GM03348 (cell line): ENCODE measurements around the gene MS4A7.

Source experiments
- DNase-seq: peaks from one replicate; pipeline ENCODE4 v3.0.0; 2012; ENCODE audit warnings: low spot score

MS4A7 gene

DNA sequence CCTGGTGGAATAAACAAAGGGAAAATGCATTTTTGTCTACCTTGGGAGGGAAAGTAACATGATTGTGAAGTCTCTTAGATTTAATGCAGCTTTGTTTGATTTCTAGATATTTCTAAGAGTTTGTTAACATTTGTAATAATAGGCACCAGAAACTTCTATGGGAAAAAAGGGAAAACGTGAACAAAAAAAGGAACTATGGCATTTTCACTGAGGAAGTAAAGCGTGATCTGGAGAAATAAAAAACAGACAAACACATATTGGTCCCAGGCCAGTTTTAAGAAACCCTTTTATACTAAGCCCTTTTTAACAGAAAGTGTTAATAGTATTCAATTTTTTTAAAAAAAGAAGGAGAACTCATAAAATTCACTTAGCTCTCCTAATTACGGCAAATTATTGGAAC, 6.9 kb upstream of the MS4A7 start:
- DNase-seq: no peak

DNA sequence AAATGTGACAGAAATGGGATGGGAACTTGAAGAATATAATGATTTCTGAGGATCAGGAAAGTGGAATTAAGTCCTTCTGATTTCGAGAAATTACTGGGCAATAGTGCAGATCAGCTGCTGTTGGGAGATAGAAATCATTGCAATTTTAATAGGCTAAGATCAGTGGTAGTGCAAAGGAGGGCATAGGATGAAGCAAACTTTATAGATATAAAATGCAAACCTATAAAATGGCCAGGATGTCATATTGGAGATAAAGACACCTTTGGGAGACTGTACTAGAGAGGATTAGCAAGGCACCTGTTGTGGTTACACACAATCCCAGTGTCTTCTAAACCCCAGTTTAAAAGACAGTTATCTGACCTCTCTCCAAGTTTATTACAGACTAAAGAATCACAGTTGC, 6.5 kb upstream of the MS4A7 start:
- DNase-seq: no peak

DNA sequence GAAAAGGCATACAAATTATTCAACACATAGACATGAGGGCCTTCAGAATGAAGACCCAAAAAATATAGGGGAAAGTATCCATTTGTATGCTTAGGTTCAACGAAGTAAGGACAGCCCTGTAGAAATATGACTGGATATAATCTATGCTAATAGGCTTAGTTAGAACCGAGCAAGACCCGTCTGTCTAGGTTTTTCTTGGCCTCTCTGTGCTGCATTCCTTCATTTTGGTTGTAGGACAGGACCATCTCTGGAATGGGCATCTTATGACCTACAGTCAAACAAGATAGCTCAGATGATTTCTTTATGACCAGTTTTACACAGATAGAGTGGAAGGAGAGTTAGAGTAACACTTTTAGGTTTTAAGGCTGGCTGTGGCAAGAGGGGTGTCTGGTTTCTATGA, 5.6 kb upstream of the MS4A7 start:
- DNase-seq: no peak

DNA sequence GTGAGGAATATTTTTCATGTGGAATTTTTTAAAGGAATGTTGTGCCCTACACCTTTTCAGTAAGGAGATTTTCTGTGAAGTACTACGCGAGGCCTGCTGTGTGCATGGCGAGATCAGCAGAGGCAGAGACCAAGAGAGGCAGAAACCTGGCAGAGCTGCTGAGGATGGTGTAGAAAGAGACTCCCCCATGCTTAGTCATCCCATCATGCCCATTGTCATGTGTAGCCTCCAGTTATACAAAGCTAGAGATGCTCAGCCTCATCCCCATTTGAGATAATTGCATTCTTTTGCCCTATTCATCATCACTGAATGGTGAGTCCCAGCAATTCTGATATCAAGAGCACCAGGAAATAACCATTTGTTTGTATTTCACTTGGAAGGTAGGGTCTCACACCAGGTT, 3.0 kb upstream of the MS4A7 start:
- DNase-seq: no peak

DNA sequence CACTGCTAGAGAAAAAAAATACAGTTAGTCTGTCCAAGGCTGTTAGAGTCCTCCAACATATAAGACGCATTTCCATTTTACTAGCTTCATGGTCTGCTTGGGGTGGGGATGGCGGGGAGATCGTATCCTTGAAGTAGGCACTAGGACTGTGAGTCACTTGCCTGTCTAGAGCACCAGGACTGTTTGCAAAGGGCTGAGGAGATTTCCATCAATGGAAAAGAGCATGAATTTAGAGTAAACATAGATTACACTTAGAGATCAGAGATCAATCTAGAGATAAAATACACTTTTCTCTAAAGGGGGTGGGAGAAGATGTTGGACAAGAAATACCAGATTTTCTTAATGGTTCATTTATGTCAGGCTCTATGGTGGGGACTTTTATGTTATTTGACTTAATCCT, 1.7 kb upstream of the MS4A7 start:
- no peak for DNase-seq

DNA sequence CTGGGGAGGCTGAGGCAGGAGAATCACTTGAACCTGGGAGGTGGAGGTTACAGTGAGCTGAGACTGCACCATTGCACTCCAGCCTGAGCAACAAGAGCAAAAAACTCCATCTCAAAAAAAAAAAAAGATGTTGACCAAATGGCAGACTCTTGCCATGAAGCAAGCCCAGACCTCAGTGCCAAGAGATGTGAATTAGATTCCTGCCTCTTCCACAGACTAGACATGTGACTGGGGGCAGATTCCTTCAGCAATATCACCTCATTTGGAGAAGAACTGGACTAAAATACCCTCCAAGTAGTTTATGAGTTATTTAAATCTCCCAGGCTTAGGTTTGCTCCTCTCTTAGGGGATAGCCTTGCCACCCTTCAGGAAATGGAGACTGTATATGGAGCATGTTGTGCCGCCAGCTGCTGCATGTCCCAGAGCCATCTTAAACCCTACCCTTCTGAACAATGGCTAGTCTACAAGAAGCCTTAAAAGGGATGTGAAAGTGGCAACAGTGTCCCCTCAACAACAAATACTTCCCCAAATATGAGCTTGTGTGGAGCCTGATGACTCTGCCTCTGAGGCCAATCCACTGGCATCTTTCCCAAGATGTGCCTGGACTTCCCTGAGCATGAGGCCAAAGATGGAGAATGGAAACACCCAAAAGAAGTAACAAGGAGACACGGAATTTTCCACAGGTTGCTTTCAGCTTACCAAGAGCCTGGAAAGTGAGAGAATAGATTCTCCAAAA, 763 bp upstream of the MS4A7 start:
- no peak for DNase-seq

DNA sequence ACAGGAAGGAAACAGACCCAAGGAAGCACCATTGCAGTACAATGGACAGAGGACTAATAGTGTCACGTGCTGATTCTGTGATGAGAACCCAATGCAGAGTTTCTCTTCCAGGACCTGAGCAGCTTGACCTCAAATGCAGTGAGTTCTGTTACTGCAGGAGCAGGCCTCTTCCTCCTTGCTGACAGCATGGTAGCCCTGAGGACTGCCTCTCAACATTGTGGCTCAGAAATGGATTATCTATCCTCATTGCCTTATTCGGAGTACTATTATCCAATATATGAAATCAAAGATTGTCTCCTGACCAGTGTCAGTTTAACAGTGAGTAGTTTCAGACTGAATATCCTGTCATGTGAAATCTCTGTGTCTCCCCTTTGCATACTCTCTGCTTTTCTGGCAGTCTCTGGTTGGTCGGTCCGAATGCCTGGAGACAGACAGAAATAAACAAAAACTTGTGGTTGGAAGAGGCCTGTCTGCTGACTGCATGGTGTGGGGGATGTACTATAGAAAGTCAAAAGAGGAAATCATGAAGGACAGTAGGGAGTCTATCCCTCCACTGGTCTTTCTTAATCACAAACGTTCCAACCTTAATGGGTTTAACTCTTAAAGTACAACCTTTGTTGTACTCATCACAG, 11.1 kb downstream of the MS4A7 start:
- DNase-seq: no peak

DNA sequence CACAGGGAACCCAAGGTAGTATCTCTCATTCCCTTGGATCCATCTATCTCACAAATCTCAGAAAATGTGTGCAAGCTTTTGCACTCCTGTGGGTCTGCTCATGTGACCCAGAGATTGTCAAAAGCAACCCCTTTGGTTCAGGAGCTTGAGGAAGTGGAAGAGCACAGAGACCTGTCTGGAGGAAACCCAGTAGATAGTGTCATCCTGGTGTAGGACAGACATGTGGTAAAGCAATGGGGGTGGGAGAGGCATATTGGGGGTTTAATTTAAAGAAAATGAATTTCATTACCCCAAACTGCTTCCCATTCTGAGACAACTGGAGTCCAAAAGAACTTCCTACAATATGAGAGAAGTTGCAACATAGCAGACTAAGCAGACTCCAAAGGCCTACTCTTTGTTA, 12.1 kb downstream of the MS4A7 start:
- no peak for DNase-seq

DNA sequence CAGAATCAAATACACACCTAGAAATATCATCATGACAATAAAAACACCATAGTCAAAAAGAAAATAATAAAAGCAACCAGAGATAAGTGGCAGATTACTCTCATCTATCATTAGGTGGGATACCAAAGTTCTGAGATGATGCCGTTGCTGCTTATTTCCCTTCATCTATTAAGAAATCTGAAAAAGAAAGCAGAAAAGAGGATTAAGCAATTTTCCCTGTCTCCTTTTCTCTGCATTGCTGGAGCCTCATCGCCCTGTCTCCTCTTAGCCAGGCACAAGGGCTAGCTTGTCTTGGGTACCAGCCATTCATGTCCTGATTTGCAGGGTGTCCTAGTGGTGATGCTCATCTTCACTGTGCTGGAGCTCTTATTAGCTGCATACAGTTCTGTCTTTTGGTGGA, 14.0 kb downstream of the MS4A7 start:
- no peak for DNase-seq

DNA sequence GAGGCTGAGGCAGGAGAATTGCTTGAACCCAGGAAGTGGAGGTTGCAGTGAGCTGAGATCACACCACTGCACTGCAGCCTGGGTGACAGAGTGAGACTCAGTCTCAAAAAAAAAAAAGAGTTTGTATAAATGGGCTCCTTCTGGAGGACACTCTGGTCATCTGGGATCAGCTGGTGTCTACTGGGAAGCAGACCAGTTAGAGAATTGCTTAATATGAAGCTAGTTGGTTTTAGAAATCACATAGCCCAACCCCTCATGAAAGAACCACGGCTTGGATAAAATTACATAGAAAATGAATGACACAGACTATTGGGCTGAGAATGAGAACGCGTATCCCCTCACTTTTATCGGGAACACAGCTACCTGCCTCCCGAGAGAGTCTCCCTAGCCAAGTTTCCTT, 14.7 kb downstream of the MS4A7 start:
- DNase-seq: no peak

DNA sequence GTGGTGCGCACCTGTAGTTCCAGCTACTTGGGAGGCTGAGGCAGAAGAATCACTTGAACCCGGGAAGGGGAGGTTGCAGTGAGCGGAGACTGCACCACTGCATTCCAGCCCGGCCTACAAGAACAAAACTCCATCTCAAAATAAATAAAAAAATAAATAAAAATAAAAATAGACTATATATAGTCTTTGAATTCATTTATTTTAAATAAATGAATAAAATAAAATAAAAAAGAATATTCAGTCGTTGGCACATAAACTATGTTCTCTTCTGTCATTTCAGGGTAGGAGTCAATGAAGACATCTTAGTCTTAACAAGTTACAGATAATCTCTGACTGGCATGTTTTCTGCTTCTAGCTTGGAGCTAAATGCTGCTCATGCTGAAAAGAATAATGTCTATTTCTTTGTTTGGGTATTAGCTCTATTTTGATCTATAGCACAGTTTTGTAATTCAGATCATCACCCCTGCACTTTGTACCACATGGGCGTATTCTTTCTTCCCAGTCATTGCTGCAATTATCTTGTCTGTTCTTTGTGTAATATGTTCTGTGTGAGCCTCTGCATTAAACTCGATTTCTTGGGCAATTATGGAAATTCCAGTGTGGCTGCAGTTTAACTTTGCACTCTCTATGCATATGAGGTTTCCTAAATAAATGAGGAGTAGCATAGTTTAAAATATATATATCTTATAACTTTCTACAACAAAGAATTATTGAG, 16.5 kb downstream of the MS4A7 start:
- DNase-seq: no peak

DNA sequence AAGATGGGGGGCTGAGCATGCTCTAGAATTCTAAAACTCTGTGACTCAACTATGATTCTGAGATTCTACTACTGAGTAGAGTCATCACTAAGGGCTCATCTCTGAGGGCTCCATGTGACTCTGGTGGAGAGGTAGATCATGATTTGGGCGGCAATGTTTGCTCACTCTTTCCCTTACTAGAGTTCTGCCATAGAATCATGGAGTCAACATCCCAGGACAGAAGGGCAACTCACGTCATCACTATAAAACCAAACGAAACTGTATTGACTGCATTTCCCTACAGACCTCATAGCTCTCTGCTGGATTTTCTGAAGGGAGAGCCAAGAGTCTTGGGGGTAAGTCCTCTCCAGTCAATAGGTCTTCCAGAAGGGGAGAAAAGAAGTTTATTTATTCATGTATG, 18.1 kb downstream of the MS4A7 start, which contains the start of gene MS4A14:
Gene MS4A14, plus strand, starts transcription at position 78 of the 400 bp plus-strand sequence. Its CDS starts 120 bp downstream, at position 198.
- DNase-seq: no peak

DNA sequence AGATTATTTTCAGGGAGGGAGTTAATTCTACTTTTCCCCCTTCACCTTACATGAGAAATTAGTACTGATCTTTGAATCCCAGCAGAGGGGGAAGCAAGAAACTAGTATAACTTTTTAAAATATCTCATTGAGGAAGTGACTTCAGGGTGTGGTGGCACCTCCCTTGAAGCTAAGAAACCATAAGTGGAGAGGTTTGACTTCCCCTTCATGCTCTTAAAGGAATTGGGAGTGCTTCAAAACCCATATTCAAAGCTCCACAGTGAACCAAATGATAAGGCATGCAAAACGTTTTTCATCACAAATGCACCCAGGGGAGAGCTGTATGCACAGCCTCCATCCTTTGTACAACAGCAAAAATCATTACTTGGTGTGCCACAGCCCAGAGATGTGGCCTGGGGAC, 18.5 kb downstream of the MS4A7 start:
- no peak for DNase-seq

DNA sequence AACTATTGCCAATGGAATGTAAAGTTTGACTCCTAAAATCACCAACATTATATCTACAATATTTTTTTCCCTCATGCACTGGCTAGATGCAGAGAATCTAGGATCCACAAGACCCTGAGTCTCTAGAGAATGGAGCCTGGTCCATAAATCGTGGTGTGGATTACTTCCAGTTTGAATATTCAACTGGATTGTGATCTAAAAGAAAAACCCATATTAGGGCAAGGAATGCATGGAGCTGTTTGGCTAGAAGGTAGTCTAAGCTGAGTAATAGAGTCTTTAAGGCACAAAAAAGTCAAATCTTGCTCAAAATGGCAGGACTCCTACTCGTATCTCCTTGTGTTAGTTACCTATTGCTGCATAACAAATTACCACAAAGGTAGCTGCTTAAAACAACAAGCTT, 41.7 kb downstream of the MS4A7 start:
- no peak for DNase-seq

DNA sequence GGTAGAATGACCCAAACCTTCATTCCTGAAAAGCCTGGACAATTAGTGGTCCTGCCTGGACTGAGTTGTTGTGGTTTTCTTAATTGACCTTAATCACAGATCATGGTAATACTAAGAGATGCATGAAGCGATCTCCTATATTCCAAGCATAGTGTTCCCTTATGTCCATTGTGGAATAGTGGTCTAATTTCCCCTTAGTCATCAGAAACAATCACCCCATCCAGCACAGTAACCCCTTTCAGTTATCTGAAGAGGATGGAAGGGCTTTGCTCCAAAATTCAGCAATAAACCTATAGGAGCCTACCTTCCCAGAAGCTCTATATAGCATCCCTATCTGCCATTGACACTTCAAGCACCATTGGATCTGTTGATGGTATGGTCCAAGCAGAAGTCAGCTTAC, 44.3 kb downstream of the MS4A7 start:
- DNase-seq: no peak

DNA sequence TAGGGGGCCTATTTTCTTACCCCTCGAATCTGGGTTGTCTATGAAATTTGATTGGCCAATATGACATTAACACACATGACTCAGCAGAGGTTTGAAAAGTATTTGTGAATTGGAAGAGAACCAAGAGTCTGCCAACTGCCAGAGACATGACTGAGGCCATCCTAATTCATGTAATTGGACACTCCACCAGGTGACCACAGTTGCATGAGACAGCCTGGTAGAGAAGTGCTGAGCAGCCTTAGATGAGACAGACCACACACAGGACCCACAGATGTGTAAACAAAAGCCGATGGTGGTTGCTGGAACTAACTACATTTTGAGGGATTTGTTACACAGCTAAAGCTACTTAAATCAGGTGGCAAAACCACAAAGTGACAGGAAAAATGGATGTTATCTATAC, 50.2 kb downstream of the MS4A7 start:
- DNase-seq: no peak

DNA sequence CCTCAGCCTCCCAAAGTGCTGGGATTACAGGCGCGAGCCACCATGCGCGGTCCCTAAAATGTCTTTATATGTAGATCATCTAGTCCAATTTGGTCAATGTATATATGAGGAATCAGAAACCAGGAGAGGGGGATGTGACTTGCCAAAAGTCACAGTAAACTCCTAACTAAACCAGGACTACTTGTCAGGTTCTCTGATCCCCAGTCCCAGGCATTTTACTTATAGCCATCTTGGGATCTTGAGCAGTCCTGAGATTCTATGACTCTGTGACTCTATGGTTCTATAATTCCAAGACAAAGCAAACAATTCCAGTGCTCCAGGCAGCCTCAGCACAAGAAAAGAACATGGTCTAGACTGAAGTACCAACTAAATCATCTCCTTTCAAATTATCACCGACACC, 50.9 kb downstream of the MS4A7 start, which contains the start of gene MS4A5:
Gene MS4A5, plus strand, starts transcription at position 301 of the 400 bp plus-strand sequence. CDS start 103 bp downstream, outside the sequence.
- no peak for DNase-seq

DNA sequence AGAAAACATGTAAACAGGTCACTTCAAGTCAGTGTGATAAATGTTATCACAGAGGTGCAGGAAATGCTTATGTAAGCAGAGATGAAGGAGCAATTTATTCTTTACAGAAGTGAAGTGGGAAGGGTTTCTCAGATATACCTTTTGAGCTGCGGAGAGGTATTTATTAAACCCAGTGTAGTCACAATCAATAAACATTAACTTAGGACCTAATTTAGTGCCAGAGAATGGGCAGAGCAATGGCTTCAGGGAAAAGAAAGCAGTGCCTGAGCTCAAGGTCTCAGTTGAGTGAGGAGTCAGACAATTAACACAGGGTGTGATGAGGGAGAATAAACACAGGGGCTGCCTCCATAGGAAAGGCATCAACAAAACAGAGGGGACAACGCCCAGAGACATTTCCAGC, 52.9 kb downstream of the MS4A7 start:
- DNase-seq: no peak

DNA sequence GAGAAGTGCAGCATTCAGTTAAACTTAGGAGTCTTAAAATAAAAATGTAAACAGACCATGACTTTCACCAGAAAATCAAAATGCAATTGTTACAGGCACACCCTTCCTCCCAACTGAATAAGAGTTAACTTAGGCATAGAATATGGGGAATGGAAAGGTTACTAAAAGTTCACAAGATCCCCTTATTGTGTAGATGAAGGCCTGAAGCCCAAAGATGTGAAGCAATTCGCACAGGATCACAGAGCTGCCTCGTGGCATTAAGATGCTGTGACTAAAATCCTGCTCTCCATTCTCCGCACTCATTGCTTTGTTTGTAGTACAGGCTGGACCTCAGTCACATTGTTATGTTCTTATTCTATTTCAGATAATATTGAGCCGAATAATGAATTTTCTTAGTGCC, 55.1 kb downstream of the MS4A7 start:
- no peak for DNase-seq
